Medulla oblongata (tissue), 1 donor: ENCODE results near the gene CEACAM7.
"Not testable (repeated sequence)": the region's sequence is repeated elsewhere in the genome, so short reads cannot be mapped to it uniquely, and the experiment has no call there.

Experiments used
- DNase-seq: peaks from one replicate; pipeline ENCODE4 v3.0.0-alpha.2; 2015; ENCODE audit errors: extremely low spot score

CEACAM7 gene

GRCh38 chr19:41688098-41688497 is at the start of gene CEACAM7:
Gene CEACAM7, minus strand, starts transcription at chr19:41688270. Its CDS starts 105 bp downstream, at chr19:41688165.
- no peak for DNase-seq

GRCh38 chr19:41735071-41735600 is 47.1 kb upstream of the CEACAM7 start:
- no peak for DNase-seq

GRCh38 chr19:41734585-41734984 is 46.5 kb upstream of the CEACAM7 start:
- no peak for DNase-seq

- no peak for DNase-seq
These were observed 46.1 kb upstream of the CEACAM7 start for GRCh38 chr19:41734156-41734555.

- DNase-seq: no peak
These were observed 38.4 kb upstream of the CEACAM7 start for GRCh38 chr19:41726493-41726892.

GRCh38 chr19:41720103-41720502 is 32.0 kb upstream of the CEACAM7 start:
- no peak for DNase-seq

- no peak for DNase-seq
These were observed 30.7 kb upstream of the CEACAM7 start for GRCh38 chr19:41718761-41719160.

- no peak for DNase-seq
These were observed 26.5 kb upstream of the CEACAM7 start for GRCh38 chr19:41714598-41714997.

- no peak for DNase-seq
These were observed 23.5 kb upstream of the CEACAM7 start for GRCh38 chr19:41711376-41712261.

GRCh38 chr19:41709951-41710645 is 22.0 kb upstream of the CEACAM7 start:
- DNase-seq: no peak

- DNase-seq: not testable (repeated sequence)
These were observed 21.4 kb upstream of the CEACAM7 start for GRCh38 chr19:41709516-41709915.

- DNase-seq: no peak
These were observed 20.4 kb upstream of the CEACAM7 start, which contains the start of gene CEACAM5 for GRCh38 chr19:41708481-41708880. Gene CEACAM5, plus strand, starts transcription at chr19:41708626. Its CDS starts 106 bp downstream, at chr19:41708732.

GRCh38 chr19:41707871-41708371 is 19.9 kb upstream of the CEACAM7 start:
- DNase-seq: no peak

GRCh38 chr19:41707502-41707812 is 19.4 kb upstream of the CEACAM7 start:
- DNase-seq: no peak

- DNase-seq: peak; percentile 6
These were observed 18.9 kb upstream of the CEACAM7 start for GRCh38 chr19:41706741-41707501.

GRCh38 chr19:41705393-41706174 is 17.5 kb upstream of the CEACAM7 start:
- no peak for DNase-seq

- DNase-seq: no peak
These were observed 15.7 kb upstream of the CEACAM7 start for GRCh38 chr19:41703602-41704293.

GRCh38 chr19:41702171-41702651 is 14.1 kb upstream of the CEACAM7 start:
- DNase-seq: no peak

GRCh38 chr19:41701401-41702075 is 13.5 kb upstream of the CEACAM7 start:
- no peak for DNase-seq
